NB4 (cell line): Measurements from ENCODE around the gene NEO1.

ENCODE experiments used
- MYC ChIP-seq: IDR thresholded peaks from 2 replicates; pipeline ENCODE4 v1.6.1; 2011; ENCODE audit warnings: low read depth, low read length
- POLR2A ChIP-seq: IDR thresholded peaks from 2 replicates; pipeline ENCODE4 v1.6.1; 2011; ENCODE audit warnings: mild to moderate bottlenecking; ENCODE audit not compliant: insufficient read length; ENCODE audit errors: extremely low read depth
- TF ChIP-seq, protein P1 (sequence below): IDR thresholded peaks from 2 replicates; pipeline ENCODE4 v1.6.1; 2011; ENCODE audit warnings: low read depth, low read length
- TF ChIP-seq, protein P2 (sequence below): IDR thresholded peaks from one replicate; pipeline ENCODE4 v1.5.1; 2012; ENCODE audit warnings: low read depth, low read length

DNA sequence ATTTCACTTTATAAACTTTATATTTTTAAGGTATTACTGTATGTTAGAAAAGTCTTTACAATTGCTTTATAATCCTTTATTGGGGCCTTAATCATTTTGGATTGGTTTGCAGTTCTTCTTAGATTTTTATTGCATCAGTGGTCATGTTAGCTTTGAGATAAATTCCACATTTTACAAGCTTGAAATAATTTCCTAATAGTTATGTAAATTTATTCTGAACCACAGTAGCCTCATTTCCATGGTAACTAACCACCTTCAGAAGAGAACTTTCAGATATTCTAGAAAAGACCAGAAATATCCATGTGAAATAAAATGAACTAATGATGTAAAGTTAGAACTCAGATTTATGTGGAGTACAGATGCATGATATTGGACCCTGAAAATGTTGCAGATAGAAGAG is 94.2 kb downstream of the NEO1 start:
- TF ChIP-seq, protein P1, sequence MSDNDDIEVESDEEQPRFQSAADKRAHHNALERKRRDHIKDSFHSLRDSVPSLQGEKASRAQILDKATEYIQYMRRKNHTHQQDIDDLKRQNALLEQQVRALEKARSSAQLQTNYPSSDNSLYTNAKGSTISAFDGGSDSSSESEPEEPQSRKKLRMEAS = no peak
- TF ChIP-seq, protein P2, sequence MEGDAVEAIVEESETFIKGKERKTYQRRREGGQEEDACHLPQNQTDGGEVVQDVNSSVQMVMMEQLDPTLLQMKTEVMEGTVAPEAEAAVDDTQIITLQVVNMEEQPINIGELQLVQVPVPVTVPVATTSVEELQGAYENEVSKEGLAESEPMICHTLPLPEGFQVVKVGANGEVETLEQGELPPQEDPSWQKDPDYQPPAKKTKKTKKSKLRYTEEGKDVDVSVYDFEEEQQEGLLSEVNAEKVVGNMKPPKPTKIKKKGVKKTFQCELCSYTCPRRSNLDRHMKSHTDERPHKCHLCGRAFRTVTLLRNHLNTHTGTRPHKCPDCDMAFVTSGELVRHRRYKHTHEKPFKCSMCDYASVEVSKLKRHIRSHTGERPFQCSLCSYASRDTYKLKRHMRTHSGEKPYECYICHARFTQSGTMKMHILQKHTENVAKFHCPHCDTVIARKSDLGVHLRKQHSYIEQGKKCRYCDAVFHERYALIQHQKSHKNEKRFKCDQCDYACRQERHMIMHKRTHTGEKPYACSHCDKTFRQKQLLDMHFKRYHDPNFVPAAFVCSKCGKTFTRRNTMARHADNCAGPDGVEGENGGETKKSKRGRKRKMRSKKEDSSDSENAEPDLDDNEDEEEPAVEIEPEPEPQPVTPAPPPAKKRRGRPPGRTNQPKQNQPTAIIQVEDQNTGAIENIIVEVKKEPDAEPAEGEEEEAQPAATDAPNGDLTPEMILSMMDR = no peak
- TF ChIP-seq POLR2A (no peak), MYC (no peak)
